ENCODE results near the gene SLN.
"Not testable (repeated sequence)": the region's sequence is repeated elsewhere in the genome, so short reads cannot be mapped to it uniquely, and the experiment has no call there.

Gene SLN

DNA sequence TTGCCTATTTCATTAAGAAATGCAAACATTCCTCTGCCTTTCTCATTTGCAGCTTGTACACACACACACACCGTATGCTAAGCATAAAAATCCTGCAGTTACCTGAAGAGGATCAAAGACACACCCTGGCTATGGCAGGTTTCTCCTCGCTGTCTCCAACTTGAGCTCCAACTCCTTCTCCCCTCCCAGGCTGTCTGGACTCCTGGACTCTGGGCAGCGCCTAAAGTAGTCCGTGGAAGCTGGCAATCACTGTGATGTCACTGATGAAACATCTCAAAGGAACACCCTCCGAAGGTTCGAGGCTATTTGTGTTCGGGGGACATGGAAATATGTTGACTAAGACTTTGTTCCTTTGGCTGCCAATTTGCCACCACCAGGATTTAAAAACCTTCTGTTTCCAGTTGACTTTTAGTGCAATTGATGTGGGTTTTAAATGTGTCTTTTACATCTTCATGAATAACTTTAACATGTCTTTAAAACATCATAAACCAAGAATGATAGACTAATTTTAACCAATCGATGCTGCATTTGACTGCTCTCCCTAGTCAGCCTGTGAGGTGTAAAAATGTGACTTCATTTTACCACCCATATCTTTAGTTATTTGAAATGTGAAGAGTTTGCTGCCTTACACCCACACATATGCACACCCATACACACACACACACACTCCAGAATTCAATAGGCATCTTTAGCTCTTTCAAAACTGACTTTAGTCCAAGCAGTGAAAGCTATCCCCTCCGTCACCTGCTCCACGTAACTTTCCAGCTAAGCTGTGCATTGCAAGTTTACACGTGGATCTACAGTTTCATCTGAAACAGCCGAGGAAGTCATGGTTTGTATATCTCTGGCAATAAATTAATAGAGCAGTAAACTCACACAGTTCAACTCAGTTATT, at the start of gene SLN:
Gene SLN (minus strand): TSS at position 196 of the 895 bp plus-strand sequence.
- Mint-ChIP-seq H3K27me3 (peaks cover 35% of the 10 kb centered on the region), H3K36me3 (no peaks in the 10 kb centered on the region), H3K9me3 (no peaks in the 10 kb centered on the region), H3K27ac (no peak within 1 kb of the TSS), H3K4me1 (no peaks in the 10 kb centered on the region), H3K4me3 (no peak within 1 kb of the TSS)
- no peak for ATAC-seq

DNA sequence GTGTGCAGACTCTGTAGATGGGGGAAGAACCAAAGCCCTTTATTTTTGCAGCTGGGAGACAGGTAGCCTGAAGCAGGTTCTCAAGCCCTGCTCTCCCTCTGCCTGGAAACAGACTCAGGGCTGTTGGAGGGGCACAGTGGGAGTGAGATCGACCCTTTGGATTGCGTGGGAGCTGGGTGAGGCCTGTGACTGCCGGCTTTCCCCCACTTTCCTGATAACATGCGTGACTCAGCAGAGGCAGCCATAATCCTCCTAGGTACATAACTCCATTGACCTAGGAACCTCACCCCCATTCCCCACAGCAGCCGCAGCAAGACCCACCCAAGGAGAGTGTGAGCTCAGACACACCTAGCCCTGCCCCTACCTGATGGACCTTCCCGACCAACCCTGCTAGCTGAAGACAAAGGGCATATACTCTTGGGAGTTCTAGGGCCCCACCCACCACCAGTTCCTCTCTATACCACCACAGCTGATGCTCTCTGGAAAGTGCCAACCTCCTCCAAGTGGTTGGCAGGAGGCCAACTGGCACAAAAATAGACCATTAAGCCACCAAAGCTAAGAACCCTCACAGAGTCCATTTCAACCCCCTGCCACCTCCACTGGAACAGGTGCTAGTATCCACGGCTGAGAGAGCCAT, 47.0 kb upstream of the SLN start:
- H3K4me1 Mint-ChIP-seq, H3K27ac Mint-ChIP-seq, H3K4me3 Mint-ChIP-seq, ATAC-seq, H3K36me3 Mint-ChIP-seq, H3K9me3 Mint-ChIP-seq: not testable (repeated sequence)
- peaks cover 84% of the 10 kb centered on the region for H3K27me3 Mint-ChIP-seq

DNA sequence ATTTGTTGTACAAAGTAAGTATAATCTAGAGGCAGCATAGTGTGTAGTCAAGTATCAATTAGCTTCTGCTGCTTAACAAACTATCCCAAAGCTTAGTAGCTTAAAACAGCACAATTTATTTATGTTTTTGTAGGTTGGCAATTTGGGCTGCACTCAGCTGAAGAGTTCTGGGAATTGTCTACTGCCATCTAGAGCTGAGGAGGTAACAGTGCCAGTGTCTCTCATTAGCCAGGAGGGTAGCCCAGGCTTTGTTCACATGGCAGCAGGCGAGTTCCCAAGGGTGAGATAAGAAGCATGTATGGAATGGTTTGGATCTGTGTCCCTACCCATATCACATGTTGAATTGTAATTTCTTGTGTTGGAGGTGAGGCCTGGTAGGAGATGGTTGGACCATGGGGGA, 45.8 kb upstream of the SLN start:
- Mint-ChIP-seq H3K36me3 (no peaks in the 10 kb centered on the region), H3K4me1 (no peaks in the 10 kb centered on the region), H3K27ac (no peak overlapping the region), H3K27me3 (peaks cover 76% of the 10 kb centered on the region), H3K9me3 (no peaks in the 10 kb centered on the region), H3K4me3 (no peak overlapping the region)
- no peak for ATAC-seq

DNA sequence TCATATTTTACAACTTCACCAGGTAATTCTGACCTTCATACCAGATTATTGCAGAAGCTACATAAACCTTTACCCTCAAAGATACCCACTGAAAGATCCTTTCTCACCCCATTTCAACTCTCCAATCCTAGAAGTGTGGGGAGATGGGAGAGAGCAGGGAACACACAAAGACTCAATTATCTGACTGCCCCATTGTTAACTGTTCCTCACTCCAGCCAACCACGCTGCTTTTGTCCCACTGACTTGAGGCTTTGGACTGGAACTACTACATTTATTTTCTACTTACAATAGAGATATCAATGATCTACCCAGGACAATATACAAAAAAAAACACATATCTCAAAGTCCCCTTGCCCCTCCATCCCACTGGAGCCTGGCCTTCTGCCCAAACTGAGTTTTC, 44.7 kb upstream of the SLN start:
- no peak for ATAC-seq
- Mint-ChIP-seq H3K36me3 (no peaks in the 10 kb centered on the region), H3K27ac (no peak overlapping the region), H3K27me3 (peaks cover 71% of the 10 kb centered on the region), H3K9me3 (no peaks in the 10 kb centered on the region), H3K4me3 (no peak overlapping the region), H3K4me1 (no peaks in the 10 kb centered on the region)

DNA sequence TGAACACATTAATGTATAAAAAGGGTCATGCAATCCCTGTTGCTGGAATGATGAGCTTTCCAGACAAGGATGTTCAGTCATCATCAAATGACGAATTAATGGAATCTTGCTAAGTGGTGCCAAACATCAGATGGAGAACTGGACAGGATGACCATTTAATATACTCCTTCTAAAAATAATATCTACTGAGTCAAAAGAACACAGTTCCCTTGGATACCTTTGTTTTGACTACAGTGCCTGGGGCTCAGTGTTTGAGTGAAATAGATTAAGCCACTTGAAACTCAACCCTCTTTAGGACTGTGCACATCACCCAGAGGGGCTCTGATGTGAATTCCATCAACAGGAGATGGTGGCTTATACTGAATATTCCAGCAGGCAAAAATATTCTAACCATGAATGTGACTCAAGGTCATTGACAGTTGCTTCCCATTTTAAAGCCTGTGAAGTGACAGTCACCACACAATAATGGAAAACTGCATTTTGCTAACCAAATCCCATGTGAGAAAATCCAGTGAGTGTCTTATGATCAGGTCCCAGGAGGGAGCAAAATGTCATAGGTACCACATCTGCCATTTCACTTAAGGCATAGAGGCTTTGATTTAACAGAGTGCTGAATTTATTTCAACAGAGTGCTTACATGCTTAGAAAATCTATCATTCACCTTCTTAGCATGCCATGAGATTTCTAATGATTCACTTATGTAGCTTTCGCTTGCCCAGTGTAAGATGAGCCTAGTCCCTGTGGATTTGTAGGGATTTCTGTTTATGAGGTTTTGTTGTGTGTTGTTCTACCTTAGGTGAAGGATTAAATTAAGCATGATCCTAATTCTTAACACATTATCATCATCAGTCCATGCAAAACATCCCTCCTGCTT, 41.3 kb upstream of the SLN start:
- no peak overlapping the region for H3K4me3 Mint-ChIP-seq
- H3K4me1 Mint-ChIP-seq: no peaks in the 10 kb centered on the region
- H3K27ac Mint-ChIP-seq: no peak overlapping the region
- H3K36me3 Mint-ChIP-seq: no peaks in the 10 kb centered on the region
- no peak for ATAC-seq
- peaks cover 57% of the 10 kb centered on the region for H3K27me3 Mint-ChIP-seq
- H3K9me3 Mint-ChIP-seq: no peaks in the 10 kb centered on the region

DNA sequence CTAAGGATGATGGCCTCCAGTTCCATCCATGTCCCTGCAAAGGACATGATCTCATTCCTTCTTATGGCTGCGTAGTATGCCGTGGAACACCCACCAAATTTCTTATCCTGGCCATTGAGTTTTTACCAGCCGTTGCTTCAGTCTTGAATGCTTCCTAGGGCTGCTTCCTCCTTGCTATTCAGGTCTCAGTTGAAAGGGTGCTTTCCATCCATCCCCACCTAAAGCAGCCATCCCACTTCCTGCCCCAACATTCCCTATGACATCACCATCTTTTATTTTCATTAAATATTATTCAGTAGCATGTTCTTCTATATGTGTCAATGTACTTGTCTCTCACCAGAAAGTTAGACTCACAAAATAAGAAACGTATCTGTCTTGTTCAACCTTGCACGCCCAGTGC, 40.7 kb upstream of the SLN start:
- no peaks in the 10 kb centered on the region for H3K36me3 Mint-ChIP-seq
- peaks cover 50% of the 10 kb centered on the region for H3K27me3 Mint-ChIP-seq
- H3K4me3 Mint-ChIP-seq: no peak overlapping the region
- no peaks in the 10 kb centered on the region for H3K4me1 Mint-ChIP-seq
- H3K9me3 Mint-ChIP-seq: no peaks in the 10 kb centered on the region
- no peak for ATAC-seq
- H3K27ac Mint-ChIP-seq: no peak overlapping the region

DNA sequence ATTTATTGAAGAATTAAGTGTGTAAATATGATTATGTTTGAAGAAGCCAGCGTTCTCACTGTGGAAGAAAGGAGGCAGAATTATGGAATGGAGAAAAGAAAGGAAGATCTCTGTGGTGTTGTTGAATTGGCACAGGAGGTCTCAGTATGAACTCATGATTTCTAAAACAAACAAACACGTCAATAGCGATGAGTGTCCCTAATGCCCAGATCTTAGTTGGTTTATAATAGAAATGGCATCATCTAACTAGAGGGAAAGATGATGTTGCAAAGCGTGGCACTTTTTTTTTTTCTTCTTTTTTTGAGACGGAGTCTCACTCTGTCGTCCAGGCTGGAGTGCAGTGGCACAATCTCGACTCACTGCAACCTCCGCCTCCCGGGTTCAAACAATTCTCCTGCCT, 39.2 kb upstream of the SLN start:
- H3K4me1 Mint-ChIP-seq: no peaks in the 10 kb centered on the region
- no peaks in the 10 kb centered on the region for H3K9me3 Mint-ChIP-seq
- no peaks in the 10 kb centered on the region for H3K36me3 Mint-ChIP-seq
- ATAC-seq: no peak
- no peak overlapping the region for H3K27ac Mint-ChIP-seq
- H3K4me3 Mint-ChIP-seq: no peak overlapping the region
- H3K27me3 Mint-ChIP-seq: peaks cover 36% of the 10 kb centered on the region

DNA sequence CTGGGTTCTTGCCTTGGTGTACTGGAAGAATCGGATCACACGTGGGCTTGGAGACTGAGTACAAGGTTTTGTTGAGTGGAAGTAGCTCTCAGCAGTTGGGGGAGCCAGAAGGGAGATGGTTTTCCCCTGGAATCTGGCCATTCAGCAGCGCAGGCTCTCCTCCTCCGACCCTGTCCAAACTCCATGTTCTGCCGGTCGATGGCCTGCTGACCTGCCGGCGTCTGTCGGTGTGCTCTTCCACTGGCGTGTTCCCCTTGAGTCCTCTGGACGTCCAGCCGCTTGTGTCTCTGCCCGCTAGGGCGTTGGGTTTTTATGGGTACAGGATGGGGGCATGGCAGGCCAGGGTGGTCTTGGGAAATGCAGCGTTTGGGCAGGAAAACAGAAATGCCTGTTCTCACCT, 38.5 kb upstream of the SLN start:
- H3K36me3 Mint-ChIP-seq: no peaks in the 10 kb centered on the region
- H3K27me3 Mint-ChIP-seq: peaks cover 35% of the 10 kb centered on the region
- no peak overlapping the region for H3K27ac Mint-ChIP-seq
- no peaks in the 10 kb centered on the region for H3K4me1 Mint-ChIP-seq
- no peak for ATAC-seq
- H3K4me3 Mint-ChIP-seq: no peak overlapping the region
- no peaks in the 10 kb centered on the region for H3K9me3 Mint-ChIP-seq

DNA sequence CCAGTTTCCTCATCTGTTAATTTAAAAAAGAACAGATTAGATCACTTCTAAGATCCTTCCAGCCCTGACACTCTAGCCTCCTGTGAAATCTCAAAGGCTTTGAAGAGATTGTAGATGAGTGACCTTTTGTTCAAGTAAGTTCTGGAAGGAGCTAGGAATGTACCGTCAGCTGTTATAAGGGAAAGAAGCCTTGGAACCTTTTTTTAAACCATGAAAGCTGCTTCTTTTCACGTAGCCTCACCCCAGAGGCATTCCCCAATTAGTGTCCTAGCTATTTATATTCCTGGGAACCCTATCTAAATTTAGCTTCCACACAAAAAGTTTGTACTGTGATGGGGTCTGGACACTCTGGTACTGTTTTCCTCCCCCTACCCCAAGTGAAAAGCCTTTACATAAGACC, 35.8 kb upstream of the SLN start:
- Mint-ChIP-seq H3K27ac (no peak overlapping the region), H3K4me3 (no peak overlapping the region), H3K9me3 (no peaks in the 10 kb centered on the region), H3K27me3 (peaks cover 40% of the 10 kb centered on the region), H3K36me3 (no peaks in the 10 kb centered on the region), H3K4me1 (no peaks in the 10 kb centered on the region)
- ATAC-seq: no peak

DNA sequence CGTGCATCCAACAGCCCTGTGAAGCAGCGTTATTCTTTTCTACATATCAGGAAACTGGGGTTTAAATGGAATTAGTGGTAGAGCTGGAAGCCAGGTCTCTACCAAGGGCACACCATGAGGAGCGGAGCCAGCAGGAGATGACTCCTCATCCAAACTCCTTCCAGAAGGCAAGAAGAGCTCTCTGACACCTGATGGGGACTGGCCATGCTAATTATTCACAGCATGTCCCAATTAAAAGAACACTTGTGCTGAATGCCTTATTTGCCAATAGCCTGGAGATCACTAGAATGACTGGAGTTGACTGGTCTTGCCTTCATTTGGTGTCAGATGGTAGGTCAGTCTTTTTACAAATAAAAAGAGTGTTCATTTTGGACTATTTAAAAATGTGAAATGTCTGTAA, 32.9 kb upstream of the SLN start:
- Mint-ChIP-seq H3K9me3 (no peaks in the 10 kb centered on the region), H3K4me1 (no peaks in the 10 kb centered on the region), H3K4me3 (no peak overlapping the region), H3K36me3 (no peaks in the 10 kb centered on the region), H3K27me3 (peaks cover 48% of the 10 kb centered on the region), H3K27ac (no peak overlapping the region)
- no peak for ATAC-seq

DNA sequence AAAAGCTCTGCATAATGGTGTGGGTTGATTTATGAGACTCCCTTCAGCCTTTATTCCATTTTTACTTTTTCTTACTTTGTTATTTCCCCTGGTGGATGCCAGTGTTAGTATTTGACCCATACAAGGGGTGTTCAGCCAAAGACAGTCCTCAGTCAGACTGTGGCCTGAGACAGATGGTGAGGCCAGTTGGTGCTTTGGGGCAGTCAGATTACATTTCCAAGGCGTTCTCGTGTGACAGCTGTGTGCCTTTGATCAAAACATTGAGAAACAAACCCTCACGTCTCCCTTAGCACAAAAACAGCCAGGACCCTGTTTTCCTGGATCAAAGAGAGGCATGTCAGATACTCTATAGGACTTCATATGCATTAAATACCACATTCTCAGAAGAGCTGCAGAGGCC, 31.3 kb upstream of the SLN start:
- Mint-ChIP-seq H3K4me1 (no peaks in the 10 kb centered on the region), H3K36me3 (no peaks in the 10 kb centered on the region), H3K4me3 (no peak overlapping the region), H3K27me3 (peaks cover 63% of the 10 kb centered on the region), H3K9me3 (no peaks in the 10 kb centered on the region), H3K27ac (no peak overlapping the region)
- no peak for ATAC-seq

DNA sequence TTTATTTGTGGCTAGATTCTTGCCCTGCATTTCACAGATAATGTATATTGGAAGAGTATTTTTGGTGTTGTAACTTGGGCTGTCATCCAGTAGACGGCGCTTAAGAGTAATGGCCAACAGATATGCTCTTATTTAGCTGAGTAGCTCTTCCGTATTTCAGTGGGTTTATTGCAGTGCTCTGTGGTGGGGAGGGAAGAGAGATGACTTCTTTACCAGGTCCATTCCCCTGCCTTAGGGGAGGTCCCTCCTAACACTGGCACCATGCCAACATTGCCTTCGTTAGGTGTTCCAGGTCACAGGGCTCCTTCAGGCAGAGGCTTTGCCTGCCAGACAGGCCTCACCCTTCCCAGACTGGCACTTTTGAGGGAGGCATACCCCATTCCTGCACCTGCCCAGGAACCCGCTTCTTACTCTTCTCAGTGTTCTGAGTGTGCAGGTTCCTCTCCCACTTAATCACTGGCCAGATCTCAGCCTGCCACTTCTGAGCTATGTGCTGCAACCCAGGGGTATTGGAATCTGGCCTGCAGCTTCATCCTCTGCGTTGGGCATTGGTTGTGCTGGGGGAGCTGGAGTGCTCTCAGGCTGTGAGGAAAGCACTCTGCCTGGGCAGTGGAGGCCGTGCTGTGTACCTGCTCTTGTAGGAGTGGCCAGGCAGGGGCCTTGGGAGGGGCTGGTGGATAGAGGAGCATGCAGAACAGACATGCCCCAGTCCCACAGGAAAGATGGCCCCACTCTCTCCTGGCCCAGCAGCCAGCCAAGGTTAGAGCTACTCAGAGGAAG, 29.4 kb upstream of the SLN start:
- Mint-ChIP-seq H3K27ac (no peak overlapping the region), H3K36me3 (no peaks in the 10 kb centered on the region), H3K9me3 (no peaks in the 10 kb centered on the region), H3K27me3 (peaks cover 63% of the 10 kb centered on the region), H3K4me1 (no peaks in the 10 kb centered on the region), H3K4me3 (no peak overlapping the region)
- peak; percentile 73 for ATAC-seq

DNA sequence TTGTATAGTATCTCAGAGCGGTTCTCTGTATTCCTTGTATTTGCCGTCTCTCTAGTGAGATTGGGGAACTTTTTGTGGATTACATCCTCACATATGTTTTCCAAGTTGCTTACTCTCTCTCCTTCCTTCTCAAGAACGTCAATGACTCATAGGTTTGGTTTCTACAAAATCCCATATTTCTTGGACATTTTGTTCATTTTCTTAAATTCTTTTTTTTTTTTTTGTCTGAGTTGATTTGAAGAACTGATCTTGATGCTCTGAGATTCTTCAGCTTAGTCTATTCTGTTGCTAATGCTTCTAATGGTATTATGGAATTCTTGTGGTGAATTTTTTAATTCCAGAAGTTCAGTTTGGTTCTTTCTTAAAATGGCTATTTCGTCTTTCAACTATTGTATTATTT, 28.4 kb upstream of the SLN start:
- H3K4me3 Mint-ChIP-seq: no peak overlapping the region
- no peak overlapping the region for H3K27ac Mint-ChIP-seq
- no peak for ATAC-seq
- H3K4me1 Mint-ChIP-seq: no peaks in the 10 kb centered on the region
- no peaks in the 10 kb centered on the region for H3K36me3 Mint-ChIP-seq
- H3K27me3 Mint-ChIP-seq: peaks cover 64% of the 10 kb centered on the region
- no peaks in the 10 kb centered on the region for H3K9me3 Mint-ChIP-seq

DNA sequence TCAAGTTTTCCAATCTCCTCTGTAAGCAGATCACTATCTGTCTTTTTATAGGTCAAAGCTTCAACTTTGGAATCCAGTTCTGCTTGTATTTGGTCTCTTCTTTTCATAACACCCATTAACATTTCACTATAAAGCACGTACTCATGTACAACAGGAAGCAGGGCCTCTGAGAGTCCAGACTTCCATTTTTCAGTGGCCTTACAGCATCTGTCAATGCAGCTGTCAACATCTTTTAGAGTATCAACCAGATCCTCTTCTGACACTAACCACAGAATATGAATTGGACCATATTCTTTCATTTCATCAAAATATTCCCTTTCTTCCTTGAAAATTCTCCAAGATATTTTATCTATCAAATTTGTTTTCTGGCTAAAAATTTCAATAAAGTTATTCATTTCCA, 24.7 kb upstream of the SLN start:
- Mint-ChIP-seq H3K27ac (no peak overlapping the region), H3K27me3 (peaks cover 71% of the 10 kb centered on the region), H3K36me3 (no peaks in the 10 kb centered on the region), H3K4me1 (no peaks in the 10 kb centered on the region), H3K4me3 (no peak overlapping the region), H3K9me3 (no peaks in the 10 kb centered on the region)
- ATAC-seq: no peak

DNA sequence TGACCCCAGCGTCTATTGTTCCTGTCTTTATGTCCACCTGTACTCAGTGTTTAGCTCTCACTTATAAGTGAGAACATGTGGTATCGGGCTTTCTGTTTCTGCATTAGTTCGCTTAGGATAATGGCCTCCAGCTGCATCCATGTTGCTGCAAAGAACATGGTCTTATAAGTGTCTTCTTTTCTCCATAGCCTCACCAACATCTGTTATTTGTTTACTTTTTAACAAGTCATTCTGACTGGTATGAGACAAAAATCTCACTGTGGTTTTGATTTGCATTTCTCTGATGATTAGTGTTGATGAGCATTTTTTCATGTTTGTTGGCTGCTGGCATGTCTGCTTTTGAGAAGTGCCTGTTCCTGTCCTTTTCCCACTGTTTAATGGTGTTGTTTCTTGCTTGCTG, 21.7 kb upstream of the SLN start:
- H3K4me1 Mint-ChIP-seq: no peaks in the 10 kb centered on the region
- no peak overlapping the region for H3K27ac Mint-ChIP-seq

More for the DNA sequence above, 21.7 kb upstream of the SLN start:
- no peaks in the 10 kb centered on the region for H3K9me3 Mint-ChIP-seq
- H3K36me3 Mint-ChIP-seq: no peaks in the 10 kb centered on the region
- no peak for ATAC-seq
- H3K27me3 Mint-ChIP-seq: peaks cover 47% of the 10 kb centered on the region
- no peak overlapping the region for H3K4me3 Mint-ChIP-seq
